ENCODE measurements around the gene ZBTB7A.
A peak's percentile ranks its signal among the peaks of the same experiment; 100 is the strongest.

The ZBTB7A gene

DNA sequence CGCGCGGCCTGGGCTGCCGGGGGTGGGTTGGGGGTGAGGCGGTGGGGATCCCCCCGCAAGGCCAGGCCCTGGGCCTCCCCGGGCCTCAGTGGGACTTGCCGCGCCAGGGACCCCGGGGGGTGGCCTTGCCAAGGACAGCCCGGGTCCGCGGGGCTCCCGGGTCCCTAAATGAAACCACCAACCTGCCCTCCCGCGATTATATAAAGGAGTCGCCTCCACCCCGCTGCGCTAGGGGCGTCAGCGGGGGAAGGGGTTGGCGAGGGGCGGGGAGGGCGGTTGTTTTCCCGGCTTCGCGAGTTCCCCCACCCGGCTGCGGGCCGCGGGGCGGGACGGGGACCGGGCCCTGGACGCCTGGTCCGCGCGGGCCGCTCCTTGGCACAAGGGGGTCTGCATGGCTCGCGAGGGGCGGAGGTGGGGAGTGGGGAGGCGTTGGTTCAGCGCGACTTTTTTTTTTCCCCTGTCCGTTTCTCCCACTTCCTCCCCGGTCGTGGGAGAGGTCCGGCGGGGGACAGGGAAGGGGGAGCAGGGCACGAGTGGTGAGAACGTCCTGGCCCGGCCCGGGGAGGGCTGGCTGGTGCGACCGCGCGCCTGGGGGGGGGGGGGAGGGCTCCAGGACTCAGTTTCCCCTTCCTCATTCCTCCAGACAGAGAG lies 822 bp upstream of the ZBTB7A start:
- DNase-seq, result peak; percentile 40

DNA sequence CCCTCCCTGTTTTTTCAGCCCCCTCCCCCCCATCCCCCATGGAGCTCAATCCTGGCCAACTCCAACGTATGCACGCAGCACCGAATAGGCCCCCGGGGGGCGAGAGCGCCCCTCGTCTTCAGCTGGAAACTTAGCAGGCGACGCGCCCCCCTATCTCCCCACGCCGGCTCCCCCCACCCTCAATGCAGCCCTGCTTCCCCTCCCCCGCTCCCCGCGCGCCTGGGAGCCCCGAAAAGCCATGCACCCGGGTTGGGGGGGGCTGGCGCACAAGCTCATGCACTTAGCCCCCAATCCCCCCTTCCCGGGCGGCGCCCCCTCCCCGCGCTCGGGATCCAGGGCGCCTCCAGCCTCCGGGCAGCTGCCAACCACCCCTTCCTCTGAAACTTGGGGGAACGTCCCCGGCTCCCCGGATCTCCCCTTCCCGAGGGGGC lies 508 bp downstream of the ZBTB7A start:
- DNase-seq, result no peak

DNA sequence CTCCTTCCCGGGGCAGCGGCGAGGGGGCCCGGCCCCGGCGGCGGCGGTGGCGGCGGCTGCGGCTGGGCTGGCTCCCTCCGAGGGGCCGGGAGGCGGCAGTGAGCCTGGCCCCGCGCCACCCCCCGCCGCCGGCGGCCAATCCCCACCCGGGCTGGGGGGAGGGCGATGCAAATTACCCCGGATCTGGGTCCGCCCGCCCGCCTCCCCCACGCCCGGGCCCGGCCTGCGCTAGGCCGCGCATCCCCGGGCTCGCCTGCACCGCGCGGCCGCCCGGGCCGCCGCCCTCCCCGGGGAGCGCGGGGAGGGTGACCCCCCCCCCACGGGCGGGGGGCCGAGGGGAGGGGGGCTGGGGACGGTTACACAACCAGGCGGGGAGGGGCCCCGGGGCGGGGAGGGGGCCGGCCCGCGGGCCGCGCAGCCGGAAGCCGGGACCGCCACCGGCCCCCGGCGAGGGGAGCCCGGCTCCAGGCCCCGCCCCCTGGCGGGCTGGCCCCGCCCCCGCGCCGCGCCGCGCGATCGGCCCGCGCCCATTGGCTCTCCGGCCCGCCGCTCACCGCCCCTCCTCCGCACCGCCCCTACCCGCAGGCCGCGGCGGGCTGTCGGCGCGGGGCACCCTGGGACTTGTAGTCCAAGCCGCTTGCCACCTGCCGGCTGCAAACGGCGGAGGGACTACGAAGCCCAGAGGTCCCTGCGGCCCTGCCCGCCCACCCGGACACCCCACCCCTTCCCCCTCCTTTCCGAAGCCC lies 1.1 kb downstream of the ZBTB7A start:
- peak; percentile 97 for DNase-seq

DNA sequence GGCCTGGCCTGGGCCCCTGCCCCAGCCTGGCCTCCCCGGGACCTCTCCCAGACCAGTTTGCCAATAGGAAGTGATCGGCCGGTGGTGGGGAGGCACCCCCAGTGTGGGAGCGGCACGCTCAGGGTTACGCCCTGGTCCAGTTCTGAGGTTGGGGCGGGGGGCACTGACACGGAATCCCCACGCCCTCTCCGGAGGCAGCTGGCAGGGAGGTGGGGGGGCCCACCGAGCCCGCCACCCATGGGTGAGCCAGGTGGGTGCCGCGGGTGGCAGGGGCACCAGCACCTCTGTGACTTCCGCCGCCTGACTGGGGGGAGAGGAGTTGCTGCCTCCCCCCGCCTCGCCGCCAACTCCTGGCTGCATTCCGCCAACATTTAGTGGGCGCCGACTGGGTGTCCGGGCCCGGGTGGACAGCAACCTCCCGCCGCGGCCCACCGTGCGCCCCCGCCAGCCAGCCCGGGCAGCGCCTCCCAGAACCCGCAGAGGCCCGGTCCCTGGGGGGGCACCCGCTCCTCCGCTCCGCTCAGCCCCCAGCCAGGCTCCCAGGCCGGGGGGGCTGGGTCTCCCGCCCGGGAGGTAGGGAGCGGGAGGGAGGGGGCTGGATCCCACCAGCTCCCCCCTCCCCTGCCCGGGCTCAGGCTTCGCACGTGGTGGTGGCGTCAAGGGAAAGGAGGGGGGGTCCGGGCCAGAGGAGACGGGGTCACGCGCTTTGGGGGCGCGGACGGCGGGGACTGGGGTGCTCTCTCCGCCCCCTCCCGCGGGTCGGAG lies 2.0 kb downstream of the ZBTB7A start:
- no peak for DNase-seq

DNA sequence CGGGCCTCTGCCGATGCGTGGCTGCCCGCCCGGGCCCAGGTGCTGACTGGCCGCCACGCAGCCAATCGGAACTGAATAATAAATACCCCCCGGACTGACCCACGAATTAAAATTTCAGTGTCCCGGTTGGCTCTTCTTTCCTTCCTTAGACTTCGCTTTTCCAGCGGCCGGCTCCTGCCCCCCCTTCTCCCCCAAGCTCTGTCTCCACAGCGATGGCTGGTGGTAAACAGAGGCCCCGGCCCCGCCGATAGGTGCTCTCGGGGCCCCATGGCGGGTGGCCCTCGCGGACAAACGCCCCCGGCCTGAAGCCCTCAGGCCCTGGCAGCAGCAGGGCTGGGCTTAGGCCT lies 2.6 kb downstream of the ZBTB7A start:
- DNase-seq, result no peak

DNA sequence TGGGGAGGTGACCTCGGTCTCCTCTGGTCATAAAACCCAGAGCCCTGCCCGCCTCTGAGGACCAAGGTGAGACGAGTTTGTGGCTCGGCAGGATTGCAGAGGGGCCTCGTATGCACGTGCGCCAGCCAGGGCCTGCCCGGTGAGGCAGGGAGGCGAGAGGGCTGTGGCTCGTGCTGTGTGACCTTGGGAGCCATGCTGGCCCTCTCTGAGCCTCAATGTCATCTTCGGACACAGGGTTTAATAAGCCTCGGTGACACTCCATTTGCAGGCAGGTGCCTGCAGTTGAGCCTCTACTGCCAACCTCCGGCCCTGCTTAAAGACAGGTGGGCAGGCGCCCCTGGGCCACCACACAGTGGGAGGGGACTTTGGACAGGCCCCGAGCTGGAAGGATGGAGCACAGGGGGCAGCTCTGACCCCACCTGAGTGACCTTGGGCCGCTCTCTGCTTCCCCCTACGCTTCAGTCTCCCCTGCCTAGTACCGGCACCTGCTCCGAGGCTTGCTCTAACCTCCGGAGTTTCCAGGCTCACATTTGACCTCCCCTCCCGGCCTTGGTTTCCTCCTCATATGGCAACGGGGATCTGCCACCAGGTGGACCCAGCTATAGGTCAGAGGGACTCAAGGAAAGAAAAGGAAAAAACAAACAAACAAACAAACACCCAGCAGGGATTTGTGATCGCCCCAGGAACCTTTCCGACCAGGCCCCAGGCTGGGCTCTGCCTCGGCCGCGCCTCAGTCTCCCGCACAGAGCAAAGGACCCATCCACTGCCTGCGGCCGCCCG lies 3.1 kb downstream of the ZBTB7A start:
- DNase-seq, result no peak

DNA sequence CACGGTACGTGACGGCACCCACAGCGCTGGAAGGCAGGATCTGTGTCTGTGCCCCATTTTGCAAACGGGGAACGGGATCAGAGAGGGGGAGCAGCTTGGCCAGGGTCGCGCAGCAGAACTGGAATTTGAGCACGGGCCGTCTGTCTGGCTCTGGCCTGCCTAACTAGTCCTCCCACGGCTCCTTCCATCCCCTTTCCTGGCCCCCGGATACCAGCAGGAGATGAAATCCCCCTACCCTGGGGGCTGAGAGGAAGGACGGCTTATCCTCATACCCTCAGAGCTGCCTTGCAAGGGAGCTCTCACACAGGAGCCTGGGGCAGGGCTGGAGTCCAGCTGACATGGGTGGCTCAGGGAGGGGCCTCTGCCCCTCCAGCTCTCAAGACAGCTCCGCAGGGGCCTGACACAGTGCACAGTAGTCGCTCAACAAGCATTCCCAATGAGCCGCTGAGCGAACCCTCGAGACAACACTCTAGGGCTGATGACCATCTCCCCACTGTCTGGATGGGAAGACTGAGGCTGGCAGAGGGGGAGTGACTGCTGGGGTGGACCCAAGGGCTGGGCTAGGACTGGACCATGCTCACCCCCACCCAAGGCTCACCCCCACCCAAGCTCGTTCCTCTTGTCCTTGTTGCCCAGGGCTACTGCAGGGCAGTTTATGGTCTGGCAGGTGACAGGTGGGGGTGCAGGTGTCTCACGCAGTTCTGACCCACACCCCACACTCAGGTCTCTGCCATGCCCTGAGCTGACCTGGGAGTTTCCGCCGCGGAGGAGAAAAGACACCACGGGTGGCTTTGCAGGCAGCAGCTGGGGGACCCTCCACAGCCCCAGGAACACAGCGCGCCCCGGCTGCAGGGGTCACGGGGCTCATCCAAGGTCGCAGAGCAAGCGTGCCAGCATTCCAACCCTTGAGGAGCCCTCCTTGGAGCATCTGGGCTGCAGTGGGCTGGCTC lies 4.0 kb downstream of the ZBTB7A start:
- DNase-seq, result no peak

DNA sequence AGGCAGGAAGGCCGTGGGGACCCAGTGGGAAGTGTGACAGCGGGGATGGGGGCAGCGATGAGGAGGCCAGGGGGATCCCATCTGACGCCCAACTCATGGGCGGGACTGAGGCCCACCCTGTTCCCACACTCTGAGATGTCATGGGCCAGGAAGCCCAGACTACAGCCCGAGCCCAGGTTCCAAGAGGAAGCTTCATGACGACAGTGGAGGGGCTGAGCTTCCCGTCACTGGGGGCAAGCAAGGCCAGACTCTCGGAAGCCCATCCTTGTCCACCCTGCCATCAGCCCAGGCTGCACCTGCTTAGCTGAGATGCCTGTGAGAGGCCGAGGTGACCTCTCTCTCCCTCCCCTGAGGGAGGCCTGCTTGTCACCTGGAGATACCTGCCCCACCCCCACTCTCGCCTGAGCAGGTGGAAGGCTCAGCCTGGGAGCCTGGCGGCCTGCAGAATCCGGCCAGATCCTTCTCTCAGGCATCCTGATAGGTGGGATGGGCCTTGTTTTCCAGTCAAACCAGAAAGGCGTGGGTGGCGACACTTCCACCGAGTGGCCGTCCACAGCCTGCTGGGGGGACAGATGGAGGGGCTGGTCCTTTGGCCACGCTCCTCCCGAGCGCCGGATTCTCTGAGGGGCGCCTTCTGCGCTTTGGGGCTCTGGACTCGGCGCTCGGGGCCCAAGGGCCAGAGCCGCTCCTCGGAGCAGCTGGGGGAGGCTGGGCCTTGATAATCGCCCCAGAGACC lies 4.8 kb downstream of the ZBTB7A start:
- no peak for DNase-seq

DNA sequence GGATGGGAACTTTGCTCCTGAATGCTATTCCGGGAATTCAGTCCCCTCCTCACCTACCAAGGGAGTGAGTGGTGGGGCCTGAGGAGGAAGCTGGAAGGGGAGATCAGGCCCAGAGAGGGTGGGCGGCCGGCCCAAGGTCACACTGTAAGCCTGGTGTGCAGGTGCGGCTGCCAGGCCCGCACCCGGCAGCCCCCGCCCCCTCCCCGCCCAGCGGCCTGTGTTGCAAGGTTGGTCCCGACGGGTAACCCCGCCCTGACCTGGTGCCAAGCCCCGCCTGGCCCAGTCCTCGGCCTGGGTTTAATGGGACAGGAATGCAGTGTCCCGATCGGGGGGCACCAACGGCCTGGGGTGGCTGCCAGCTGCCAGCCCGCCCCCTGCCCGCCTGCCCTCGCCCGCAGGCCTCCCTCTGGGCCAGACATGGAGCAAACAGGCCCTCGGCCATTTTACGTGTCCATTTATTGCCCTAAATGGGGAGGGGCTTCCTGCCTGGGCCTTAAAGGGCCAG lies 5.5 kb downstream of the ZBTB7A start:
- DNase-seq, result no peak

DNA sequence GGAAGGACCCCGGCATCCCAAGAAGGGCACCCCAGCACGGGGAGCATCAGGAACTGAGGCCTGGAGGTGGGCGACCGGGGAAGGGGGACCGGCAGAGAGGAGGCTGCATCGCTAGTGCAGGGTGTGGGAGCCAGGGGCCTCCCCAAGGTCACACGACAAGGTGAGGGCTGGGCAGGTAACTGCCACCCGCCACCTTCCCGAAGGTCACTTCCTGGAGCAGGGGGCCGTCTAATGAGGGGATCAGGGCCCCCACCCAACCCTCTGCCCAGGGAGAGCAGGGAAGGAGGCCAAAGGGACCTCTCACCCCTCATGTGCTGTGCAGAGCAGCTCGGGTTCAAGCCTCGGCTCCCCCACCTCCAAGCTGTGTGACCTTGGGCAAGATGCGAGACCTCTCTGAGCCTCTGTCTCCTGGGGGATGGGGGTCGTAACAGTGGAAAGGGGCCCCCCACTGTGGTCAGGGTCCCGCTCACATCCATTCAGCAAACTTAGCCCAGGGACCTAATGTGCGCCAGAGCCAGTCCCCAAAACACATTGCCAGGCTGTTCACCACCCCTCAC lies 6.0 kb downstream of the ZBTB7A start:
- DNase-seq, result no peak

DNA sequence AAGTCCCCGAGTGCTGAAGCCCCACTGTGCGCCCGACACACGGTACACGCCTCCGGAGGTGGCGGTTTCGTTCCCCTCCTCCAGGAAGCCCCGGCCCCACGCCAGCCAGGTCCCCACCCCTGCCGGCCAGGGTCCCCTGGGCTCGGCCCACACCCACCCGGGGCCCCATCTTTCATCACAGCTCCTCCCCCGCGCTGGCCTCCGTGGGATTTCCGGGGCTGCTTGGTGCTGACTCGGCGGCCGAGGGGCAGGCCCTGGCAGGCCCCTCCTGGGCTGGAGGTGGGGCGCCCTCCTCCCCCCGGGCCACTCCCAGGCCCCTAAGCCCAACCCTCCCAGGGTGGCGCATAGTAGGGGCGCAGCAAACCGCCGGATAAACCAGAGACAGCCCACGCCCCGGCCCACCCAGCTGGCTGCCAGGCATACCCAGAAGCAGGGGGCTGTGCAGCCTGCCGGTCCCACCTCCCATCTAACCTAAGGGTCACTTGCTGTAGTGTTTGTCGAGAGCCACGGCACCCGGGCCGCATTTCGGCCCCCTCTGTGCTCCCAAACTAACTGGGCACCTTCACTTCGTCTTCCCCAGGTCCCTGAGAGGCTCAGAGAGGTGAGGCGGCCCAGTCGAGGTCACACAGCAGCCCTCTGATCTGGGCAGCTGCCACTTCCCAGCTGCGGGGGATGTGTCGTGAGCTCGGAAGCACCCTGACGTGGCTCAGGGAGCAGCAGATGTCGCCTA lies 6.6 kb downstream of the ZBTB7A start:
- DNase-seq, result no peak

DNA sequence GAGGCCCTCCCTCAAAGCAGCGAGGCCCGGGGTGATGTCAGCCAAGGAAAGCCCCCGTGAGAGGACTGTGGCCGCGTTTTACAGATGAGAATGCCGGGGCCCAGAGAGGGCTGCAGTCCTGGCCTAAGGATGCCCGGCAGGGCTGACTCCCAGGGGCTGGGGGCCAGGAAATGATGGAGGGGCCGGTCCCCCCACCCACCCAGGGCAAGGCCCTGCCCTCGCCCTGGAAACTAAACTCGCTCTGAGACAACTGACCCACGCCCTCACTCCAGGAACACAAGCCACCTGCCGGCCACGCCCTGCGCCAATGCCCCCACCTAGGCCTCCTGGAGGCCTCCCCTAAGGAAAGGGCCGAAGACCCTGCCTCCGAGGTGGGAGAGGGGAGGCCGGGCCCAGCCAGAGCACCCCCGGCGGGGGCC lies 7.2 kb downstream of the ZBTB7A start:
- DNase-seq, result no peak

DNA sequence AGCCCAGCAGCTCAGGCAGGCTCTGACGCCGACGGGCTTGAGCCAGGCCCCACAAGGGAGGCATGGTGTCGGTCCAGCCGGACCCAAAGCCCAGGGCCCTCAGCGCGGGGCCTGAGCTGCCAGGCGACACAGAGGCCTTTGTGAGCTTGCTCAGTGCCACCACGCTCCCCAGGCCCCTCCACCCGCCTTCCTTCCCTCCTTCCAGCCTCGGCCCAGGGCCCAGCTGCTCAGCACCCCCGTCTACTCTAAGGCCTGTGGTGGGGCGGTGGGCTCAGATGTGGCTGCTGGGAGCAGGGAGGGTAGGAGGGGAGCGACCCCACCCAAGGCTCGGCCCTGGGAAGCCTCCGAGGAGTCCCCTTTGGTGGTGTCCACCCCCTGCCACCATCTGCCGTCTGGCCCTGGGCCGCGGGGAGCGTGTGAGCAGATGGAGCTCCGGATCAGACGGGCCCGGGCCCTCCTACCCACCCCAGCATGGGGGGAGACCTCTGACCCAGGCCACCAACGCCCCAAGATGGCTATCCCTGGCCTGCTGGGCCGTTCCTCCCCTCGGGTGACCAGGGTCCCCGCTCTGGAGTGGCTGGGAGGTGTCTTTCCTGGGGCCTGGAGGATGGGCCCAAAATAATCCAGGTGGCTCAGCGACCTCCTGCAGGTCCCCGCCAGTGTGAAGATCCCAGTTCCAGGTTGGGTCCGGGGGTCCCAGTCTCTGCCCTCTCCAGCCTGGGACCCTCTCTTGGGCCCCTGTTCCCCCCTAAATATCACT lies 7.8 kb downstream of the ZBTB7A start:
- no peak for DNase-seq

DNA sequence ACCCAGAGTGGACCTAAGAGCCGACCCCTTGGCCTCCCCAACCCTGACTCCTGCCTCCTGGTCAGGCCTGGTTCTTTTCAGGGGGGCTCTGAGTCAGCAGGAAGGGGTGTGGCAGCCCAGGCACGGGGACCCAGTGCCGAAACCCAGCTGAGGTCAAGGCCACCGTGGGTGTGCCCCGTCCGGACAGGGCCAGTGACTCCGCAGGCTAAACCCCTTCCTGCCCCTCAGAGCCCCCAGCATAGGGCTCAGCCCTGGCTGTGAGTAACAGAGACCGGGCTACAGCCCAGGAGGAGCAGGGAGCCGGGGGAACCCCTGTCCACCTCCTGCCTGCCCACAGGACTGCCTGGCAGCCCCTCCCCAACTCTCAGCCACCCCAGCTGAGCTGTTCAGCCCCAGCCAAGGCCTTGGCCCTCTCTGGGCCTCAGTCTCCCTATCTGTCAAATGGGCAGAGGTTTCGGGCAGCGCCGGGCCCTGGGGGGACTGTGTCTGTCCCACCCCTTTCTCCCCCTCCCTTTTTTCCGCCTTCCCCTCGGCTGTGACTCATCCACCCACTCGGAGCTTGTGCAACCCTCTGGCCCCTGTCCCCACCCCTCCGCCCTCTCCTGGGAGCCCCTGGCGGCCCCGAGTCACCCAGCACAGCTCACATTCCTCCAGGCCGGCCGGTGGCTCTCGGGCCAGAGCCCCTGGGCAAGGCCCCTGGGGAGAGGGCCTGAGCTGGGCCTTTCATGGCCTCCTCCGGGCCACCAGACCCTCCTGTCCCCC lies 8.6 kb downstream of the ZBTB7A start:
- no peak for DNase-seq

DNA sequence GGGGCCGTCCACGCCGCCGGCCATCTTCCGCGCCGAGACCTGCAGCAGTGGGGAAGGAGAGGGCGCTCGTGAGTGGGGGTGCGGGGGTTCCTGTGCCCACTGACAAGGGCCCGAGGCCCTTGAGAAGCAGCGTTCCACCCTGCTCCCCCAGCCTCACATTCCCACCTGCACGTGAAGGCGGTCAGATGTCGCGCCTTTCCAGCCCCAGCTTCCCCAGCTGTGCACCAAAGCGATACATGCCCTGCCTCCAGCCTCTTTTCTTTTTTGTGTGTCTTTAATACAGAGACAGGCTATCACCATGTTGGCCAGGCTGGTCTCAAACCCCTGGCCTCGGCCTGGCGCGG lies 11.5 kb downstream of the ZBTB7A start:
- no peak for DNase-seq

DNA sequence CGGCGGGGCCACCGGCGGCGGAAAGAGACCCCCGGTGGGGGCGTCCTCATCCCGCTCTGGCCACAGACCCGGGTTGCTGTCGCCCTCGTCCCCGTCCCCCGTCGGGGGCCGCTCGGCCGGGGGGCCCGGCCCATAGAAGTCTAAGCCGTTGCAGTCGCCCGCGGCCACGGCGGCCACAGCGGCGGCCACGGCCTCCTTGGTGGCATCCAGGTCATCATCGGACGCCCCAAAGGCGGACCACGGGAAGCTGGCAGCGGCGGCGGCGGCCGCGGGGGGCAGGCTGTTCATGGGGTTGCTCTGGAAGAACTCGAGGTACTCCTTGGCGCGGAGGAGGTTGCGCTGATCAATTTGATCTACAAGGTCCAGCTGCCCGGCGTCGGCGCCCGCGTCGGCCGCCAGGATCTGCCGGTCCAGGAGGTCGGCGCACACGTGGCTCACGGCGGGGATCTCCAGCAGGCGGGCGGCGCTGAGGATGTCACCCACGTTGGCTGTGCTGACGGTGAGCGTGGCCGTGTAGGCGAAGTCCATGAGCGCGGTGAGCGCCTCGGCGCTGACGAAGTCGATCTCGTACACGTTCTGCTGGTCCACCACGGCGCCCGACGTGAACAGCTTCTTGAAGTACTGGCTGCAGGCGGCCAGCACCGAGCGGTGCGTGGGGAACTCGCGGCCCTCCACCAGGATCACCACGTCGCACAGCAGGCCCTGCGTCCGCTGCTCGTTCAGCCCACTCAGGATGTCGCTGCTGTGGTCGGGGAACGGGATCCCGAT lies 12.1 kb downstream of the ZBTB7A start:
- DNase-seq, result no peak

DNA sequence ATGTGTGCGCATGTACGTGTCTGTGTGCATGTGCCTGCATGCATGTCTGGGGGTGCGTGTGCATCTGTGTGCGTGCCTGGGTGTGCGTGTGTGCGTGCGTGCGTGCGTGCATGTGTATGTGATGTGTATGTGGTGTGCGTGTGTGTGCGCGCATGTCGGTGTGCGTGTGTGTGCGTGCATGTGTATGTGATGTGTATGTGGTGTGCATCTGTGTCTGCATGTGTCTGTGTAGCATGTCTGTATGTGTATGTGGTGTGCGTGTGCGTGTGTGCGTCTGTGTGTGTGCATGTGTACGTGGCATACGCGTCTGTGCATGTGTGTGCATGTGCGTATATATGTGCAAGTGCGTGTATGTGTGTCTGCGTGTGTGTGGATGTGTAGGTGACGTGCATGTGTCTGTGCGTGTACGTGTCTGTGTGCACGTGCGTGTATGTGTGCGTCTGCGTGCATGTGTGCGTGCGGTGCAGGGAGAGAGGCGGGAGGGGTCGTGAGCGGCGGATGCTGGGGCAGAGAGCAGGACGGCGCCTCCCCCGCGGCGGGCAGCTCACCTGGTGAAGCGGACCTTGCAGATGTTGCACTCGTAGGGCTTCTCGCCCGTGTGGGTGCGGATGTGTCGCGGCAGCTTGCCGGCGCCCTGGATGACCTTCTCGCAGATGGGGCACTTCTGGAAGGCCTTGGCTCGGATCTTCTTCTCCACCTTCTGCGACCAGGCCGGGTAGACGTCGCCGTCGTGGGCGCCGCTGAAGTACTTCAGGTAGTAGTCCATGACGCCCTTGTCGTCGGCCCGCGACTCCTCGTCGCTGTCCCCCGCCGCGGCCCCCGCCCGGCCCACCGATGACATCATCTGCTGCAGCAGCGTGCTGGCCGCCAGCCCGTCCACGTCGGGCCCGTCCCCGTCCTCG lies 13.0 kb downstream of the ZBTB7A start:
- DNase-seq, result no peak

Data from GDM1 (cell line).